VCaP (cell line): Measurements from ENCODE around the gene MAN2B2.

Experiments
- H3K27ac ChIP-seq: fragments of 450-650 bp; 2 replicates; pipeline ENCODE4 v1.5.1; 2017
- CTCF ChIP-seq: fragments of 450-650 bp; conservative IDR thresholded peaks from 2 replicates; pipeline ENCODE4 v1.5.1; 2017; ENCODE audit warnings: mild to moderate bottlenecking, moderate library complexity

Gene MAN2B2

GRCh38 chr4:6613676-6614651 lies 39.0 kb downstream of the MAN2B2 start:
- TF ChIP-seq CTCF: no peak

GRCh38 chr4:6614701-6615230 lies 39.8 kb downstream of the MAN2B2 start:
- no peak overlapping the region for H3K27ac ChIP-seq
- TF ChIP-seq CTCF: no peak

More at GRCh38 chr4:6613676-6614651, 39.0 kb downstream of the MAN2B2 start:
- H3K27ac ChIP-seq: no peak overlapping the region

- no peak overlapping the region for H3K27ac ChIP-seq
- TF ChIP-seq CTCF: no peak
Measured at GRCh38 chr4:6616087-6616995, 41.4 kb downstream of the MAN2B2 start.

GRCh38 chr4:6617246-6617645 lies 42.3 kb downstream of the MAN2B2 start:
- H3K27ac ChIP-seq: no peak overlapping the region
- TF ChIP-seq CTCF: no peak

GRCh38 chr4:6618386-6619115 lies 43.6 kb downstream of the MAN2B2 start:
- no peak for TF ChIP-seq CTCF
- H3K27ac ChIP-seq: no peak overlapping the region

GRCh38 chr4:6619116-6619465 lies 44.1 kb downstream of the MAN2B2 start:
- no peak for TF ChIP-seq CTCF
- H3K27ac ChIP-seq: no peak overlapping the region
